ENCODE results near the gene HPS4. TPM values are rescaled to one million over a fixed set of nuclear protein-coding genes. Genes with fewer than 3 reads are reported as not detected.
"Not testable (repeated sequence)": the region's sequence is repeated elsewhere in the genome, so short reads cannot be mapped to it uniquely, and the experiment has no call there.

HPS4 gene
- polyA plus RNA-seq: 10 to 100 TPM in 2 of 3 donors, 1 to 10 TPM in 1; 9.8 to 13.0 (median 12.0) TPM

- H3K27ac ChIP-seq (ENCODE audit: low read depth, low read length): no peak within 1 kb of the TSS
- WGBS, 3 donors: 0 to 1% (median 0%) methylated on average over 68 to 84 of the region's 85 CpGs
These were observed at the start of gene HPS4, which contains the start of gene SRRD for GRCh38 chr22:26483439-26484359. TSS of gene HPS4 (minus strand) at chr22:26483783. CDS start at chr22:26481762, 2,021 bp downstream. TSS of gene SRRD (plus strand) at chr22:26483877. CDS start at chr22:26483891, 14 bp downstream.

- H3K27ac ChIP-seq (ENCODE audit: low read depth, low read length): no peak overlapping the region
- WGBS, 3 donors: 33 to 54% (median 44%) methylated on average over 2 of the region's 2 CpGs
These were observed 45.8 kb upstream of the HPS4 start for GRCh38 chr22:26529345-26529744.

- not testable (repeated sequence) for H3K27ac ChIP-seq (ENCODE audit: low read depth, low read length)
- 69 to 93% (median 90%) methylated on average over 9 of the region's 9 CpGs for WGBS, 3 donors
These were observed 44.9 kb upstream of the HPS4 start for GRCh38 chr22:26528518-26528917.

GRCh38 chr22:26527574-26528465 lies 44.2 kb upstream of the HPS4 start:
- WGBS, 3 donors: 59 to 88% (median 79%) methylated on average over 15 of the region's 15 CpGs
- H3K27ac ChIP-seq (ENCODE audit: low read depth, low read length): no peak overlapping the region

- 50 to 78% (median 65%) methylated on average over 3 of the region's 3 CpGs for WGBS, 3 donors
These were observed 43.6 kb upstream of the HPS4 start for GRCh38 chr22:26527167-26527566.

GRCh38 chr22:26525946-26526564 lies 42.5 kb upstream of the HPS4 start:
- WGBS, 3 donors: 74 to 90% (median 89%) methylated on average over 7 of the region's 7 CpGs
- H3K27ac ChIP-seq (ENCODE audit: low read depth, low read length): no peak overlapping the region

More at GRCh38 chr22:26527167-26527566, 43.6 kb upstream of the HPS4 start:
- no peak overlapping the region for H3K27ac ChIP-seq (ENCODE audit: low read depth, low read length)

- WGBS, 3 donors: 40 to 83% (median 80%) methylated on average over 4 of the region's 4 CpGs
These were observed 41.3 kb upstream of the HPS4 start for GRCh38 chr22:26524870-26525269.

GRCh38 chr22:26522592-26522991 lies 39.0 kb upstream of the HPS4 start:
- WGBS, 3 donors: 92 to 97% (median 96%) methylated on average over 4 of the region's 4 CpGs

More at GRCh38 chr22:26524870-26525269, 41.3 kb upstream of the HPS4 start:
- H3K27ac ChIP-seq (ENCODE audit: low read depth, low read length): no peak overlapping the region

GRCh38 chr22:26522012-26522411 lies 38.4 kb upstream of the HPS4 start:
- WGBS, 3 donors: 94 to 98% (median 96%) methylated on average over 2 of the region's 2 CpGs
- no peak overlapping the region for H3K27ac ChIP-seq (ENCODE audit: low read depth, low read length)

More at GRCh38 chr22:26522592-26522991, 39.0 kb upstream of the HPS4 start:
- no peak overlapping the region for H3K27ac ChIP-seq (ENCODE audit: low read depth, low read length)

GRCh38 chr22:26517429-26517828 lies 33.8 kb upstream of the HPS4 start:
- 86 to 97% (median 96%) methylated on average over 5 of the region's 5 CpGs for WGBS, 3 donors
- H3K27ac ChIP-seq (ENCODE audit: low read depth, low read length): no peak overlapping the region

GRCh38 chr22:26516503-26516902 lies 32.9 kb upstream of the HPS4 start:
- 63 to 80% (median 75%) methylated on average over 1 of the region's 1 CpG for WGBS, 3 donors

GRCh38 chr22:26515931-26516330 lies 32.3 kb upstream of the HPS4 start:
- no peak overlapping the region for H3K27ac ChIP-seq (ENCODE audit: low read depth, low read length)

More at GRCh38 chr22:26516503-26516902, 32.9 kb upstream of the HPS4 start:
- no peak overlapping the region for H3K27ac ChIP-seq (ENCODE audit: low read depth, low read length)

GRCh38 chr22:26514419-26515161 lies 31.0 kb upstream of the HPS4 start:
- WGBS, 3 donors: 69 to 93% (median 92%) methylated on average over 12 of the region's 12 CpGs
- no peak overlapping the region for H3K27ac ChIP-seq (ENCODE audit: low read depth, low read length)

More at GRCh38 chr22:26515931-26516330, 32.3 kb upstream of the HPS4 start:
- 74 to 85% (median 84%) methylated on average over 3 of the region's 3 CpGs for WGBS, 3 donors

GRCh38 chr22:26513838-26514237 lies 30.3 kb upstream of the HPS4 start:
- no peak overlapping the region for H3K27ac ChIP-seq (ENCODE audit: low read depth, low read length)
- 19 to 85% (median 78%) methylated on average over 1 of the region's 1 CpG for WGBS, 3 donors

- 0% methylated on average over 40 of the region's 40 CpGs for WGBS, 3 donors
- peak within 1 kb of the TSS; percentile 8 for H3K27ac ChIP-seq (ENCODE audit: low read depth, low read length)
These were observed 28.7 kb upstream of the HPS4 start, which contains the start of gene TFIP11 for GRCh38 chr22:26512149-26512793. TSS of gene TFIP11 (minus strand) at chr22:26512473. CDS start at chr22:26510272, 2,201 bp downstream.

- no peak overlapping the region for H3K27ac ChIP-seq (ENCODE audit: low read depth, low read length)
These were observed 24.6 kb upstream of the HPS4 start for GRCh38 chr22:26508148-26508547.

GRCh38 chr22:26503758-26504157 lies 20.2 kb upstream of the HPS4 start:
- H3K27ac ChIP-seq (ENCODE audit: low read depth, low read length): no peak overlapping the region
- WGBS, 3 donors: 38 to 65% (median 56%) methylated on average over 1 of the region's 1 CpG
